Mesenchymal stem cell (in vitro differentiated cells and primary cell): ENCODE measurements around the gene SHPK. TPM values are rescaled to one million over a fixed set of nuclear protein-coding genes. Genes with fewer than 3 reads are reported as not detected.
A peak's percentile ranks its signal among the peaks of the same experiment; 100 is the strongest.

ENCODE experiments used
- DNase-seq: peaks from one replicate; pipeline ENCODE4 v3.0.0-alpha.2; 2013
- H2AFZ ChIP-seq: one replicate; pipeline ENCODE4 v1.6.1; 2013; ENCODE audit warnings: low read depth, mild to moderate bottlenecking, control low read depth, inconsistent platforms, low read length, moderate library complexity
- H2AK5ac ChIP-seq: 2 replicates; pipeline ENCODE4 v1.6.1; 2013; ENCODE audit warnings: low read length, moderate library complexity, mild to moderate bottlenecking, inconsistent platforms; ENCODE audit not compliant: severe bottlenecking
- H2BK120ac ChIP-seq: one replicate; pipeline ENCODE4 v1.6.1; 2013; ENCODE audit warnings: low read depth, mild to moderate bottlenecking, inconsistent platforms, low read length, moderate library complexity
- H2BK12ac ChIP-seq, 2 experiments: one replicate each; pipeline ENCODE4 v1.6.1; 2013; ENCODE audit warnings: inconsistent platforms in 2 of 2, low read length in 2 of 2, mild to moderate bottlenecking in 2 of 2, moderate library complexity in 2 of 2, control low read depth in 1 of 2
- H2BK15ac ChIP-seq: one replicate; pipeline ENCODE4 v1.6.1; 2013; ENCODE audit warnings: mild to moderate bottlenecking, low read depth, inconsistent platforms; ENCODE audit not compliant: poor library complexity, severe bottlenecking
- H2BK5ac ChIP-seq: 2 replicates; pipeline ENCODE4 v1.6.1; 2013; ENCODE audit warnings: low read depth, mild to moderate bottlenecking, low read length, control low read depth, inconsistent platforms; ENCODE audit not compliant: poor library complexity, severe bottlenecking
- H3K14ac ChIP-seq, 2 experiments: one replicate each; pipeline ENCODE4 v1.6.1; 2013; ENCODE audit warnings: inconsistent platforms in 2 of 2, low read length in 2 of 2, control low read depth in 1 of 2, mild to moderate bottlenecking in 1 of 2, moderate library complexity in 1 of 2
- H3K18ac ChIP-seq, 2 experiments: one replicate each; pipeline ENCODE4 v1.6.1; 2013; ENCODE audit warnings: inconsistent platforms in 2 of 2, low read length in 2 of 2, control low read depth in 1 of 2, low read depth in 1 of 2, mild to moderate bottlenecking in 1 of 2
- H3K23ac ChIP-seq, 2 experiments: one replicate each; pipeline ENCODE4 v1.6.1; 2013; ENCODE audit warnings: inconsistent platforms in 2 of 2, low read length in 2 of 2, mild to moderate bottlenecking in 2 of 2, moderate library complexity in 2 of 2, control low read depth in 1 of 2
- H3K27ac ChIP-seq: 2 replicates; pipeline ENCODE4 v1.5.1; 2013; ENCODE audit warnings: mild to moderate bottlenecking, moderate library complexity, low read length, control low read depth, inconsistent platforms; ENCODE audit not compliant: poor library complexity, severe bottlenecking
- H3K27me3 ChIP-seq, 2 experiments: 2 replicates each; pipeline versions ENCODE4 v1.6.1 to v1.7.0; 2013; ENCODE audit warnings: low read length in 2 of 2, mild to moderate bottlenecking in 2 of 2, moderate library complexity in 2 of 2, control low read depth in 1 of 2, inconsistent platforms in 1 of 2; ENCODE audit not compliant: control insufficient read depth in 1 of 2, insufficient read depth in 1 of 2
- H3K36me3 ChIP-seq, 2 experiments: 2 replicates each; pipeline versions ENCODE4 v1.6.1 to v1.7.0; 2013; ENCODE audit warnings: low read length in 2 of 2, control low read depth in 1 of 2, inconsistent platforms in 1 of 2, low read depth in 1 of 2, mild to moderate bottlenecking in 1 of 2; ENCODE audit not compliant: insufficient read depth in 2 of 2, control insufficient read depth in 1 of 2
- H3K4ac ChIP-seq, 2 experiments: one replicate each; pipeline ENCODE4 v1.6.1; 2013; ENCODE audit warnings: inconsistent platforms in 2 of 2, low read length in 2 of 2, mild to moderate bottlenecking in 2 of 2, moderate library complexity in 2 of 2, control low read depth in 1 of 2, low read depth in 1 of 2
- H3K4me1 ChIP-seq: 2 replicates; pipeline ENCODE4 v1.6.1; 2013; ENCODE audit warnings: low read depth, low read length, control low read depth; ENCODE audit not compliant: control insufficient read depth, insufficient read depth
- H3K4me2 ChIP-seq: 2 replicates; pipeline ENCODE4 v1.6.1; 2013; ENCODE audit warnings: low read length, mild to moderate bottlenecking, inconsistent platforms; ENCODE audit not compliant: poor library complexity, severe bottlenecking
- H3K4me3 ChIP-seq, 2 experiments: 2 replicates each; pipeline versions ENCODE4 v1.5.1 to v1.7.0; 2013; ENCODE audit warnings: low read length in 2 of 2, mild to moderate bottlenecking in 2 of 2, control low read depth in 1 of 2, low read depth in 1 of 2; ENCODE audit not compliant: insufficient read depth in 1 of 2
- H3K79me1 ChIP-seq: replicated peaks from 2 replicates; pipeline ENCODE4 v1.6.1; 2013; ENCODE audit warnings: mild to moderate bottlenecking, control low read depth, low read length, inconsistent platforms; ENCODE audit not compliant: poor library complexity, severe bottlenecking
- H3K9ac ChIP-seq: 2 replicates; pipeline ENCODE4 v1.7.0; 2013; ENCODE audit warnings: mild to moderate bottlenecking, low read length, moderate library complexity
- H3K9me3 ChIP-seq: 2 replicates; pipeline ENCODE4 v1.7.0; 2013; ENCODE audit warnings: mild to moderate bottlenecking, low read length; ENCODE audit not compliant: control insufficient read depth
- H4K8ac ChIP-seq: one replicate; pipeline ENCODE4 v1.6.1; 2013; ENCODE audit warnings: inconsistent platforms, mild to moderate bottlenecking, low read length, moderate library complexity
- H4K91ac ChIP-seq: one replicate; pipeline ENCODE4 v1.6.1; 2013; ENCODE audit warnings: mild to moderate bottlenecking, low read length, inconsistent platforms
- WGBS: methylation state at CpG from one replicate; pipeline ENCODE4 v1.1.7; 2013; ENCODE audit warnings: mixed read lengths; 5-methylcytosine and 5-hydroxymethylcytosine counted together
- polyA plus RNA-seq, 2 experiments: library from polyadenylated mRNA; stranded (reverse); fragments of 200-250 nt; gene quantifications; one replicate each; pipeline ENCODE4 v1.2.3, GENCODE V29; 2013

SHPK gene, protein sequence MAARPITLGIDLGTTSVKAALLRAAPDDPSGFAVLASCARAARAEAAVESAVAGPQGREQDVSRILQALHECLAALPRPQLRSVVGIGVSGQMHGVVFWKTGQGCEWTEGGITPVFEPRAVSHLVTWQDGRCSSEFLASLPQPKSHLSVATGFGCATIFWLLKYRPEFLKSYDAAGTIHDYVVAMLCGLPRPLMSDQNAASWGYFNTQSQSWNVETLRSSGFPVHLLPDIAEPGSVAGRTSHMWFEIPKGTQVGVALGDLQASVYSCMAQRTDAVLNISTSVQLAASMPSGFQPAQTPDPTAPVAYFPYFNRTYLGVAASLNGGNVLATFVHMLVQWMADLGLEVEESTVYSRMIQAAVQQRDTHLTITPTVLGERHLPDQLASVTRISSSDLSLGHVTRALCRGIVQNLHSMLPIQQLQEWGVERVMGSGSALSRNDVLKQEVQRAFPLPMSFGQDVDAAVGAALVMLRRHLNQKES
- polyA plus RNA-seq (2013, experiment 1 of 2): 7.4 TPM
- 7.5 TPM for polyA plus RNA-seq (2013, experiment 2 of 2)

- Histone ChIP-seq H3K14ac (peak within 1 kb of the TSS; percentile 63 to 95), H3K27ac (peak within 1 kb of the TSS; percentile 99), H2BK5ac (peak within 1 kb of the TSS; percentile 91), H3K36me3 (peaks cover 16 to 20% of the 10 kb centered on the region in 2 experiments), H2BK12ac (peak within 1 kb of the TSS in 1 of 2 experiments; percentile 21), H3K9ac (peak within 1 kb of the TSS; percentile 95), H3K9me3 (no peaks in the 10 kb centered on the region), H2AK5ac (no peak within 1 kb of the TSS), H3K23ac (peak within 1 kb of the TSS; percentile 44 to 66), H3K4me1 (peaks cover 16% of the 10 kb centered on the region), H3K4me2 (peak within 1 kb of the TSS; percentile 98), H3K18ac (peak within 1 kb of the TSS; percentile 94 to 96), H2BK120ac (peak within 1 kb of the TSS; percentile 92), H3K4ac (peak within 1 kb of the TSS; percentile 84 to 86), H2AFZ (peak within 1 kb of the TSS; percentile 99), H3K27me3 (no peaks in the 10 kb centered on the region), H2BK15ac (peak within 1 kb of the TSS; percentile 46), H4K91ac (peak within 1 kb of the TSS; percentile 83), H4K8ac (peak within 1 kb of the TSS; percentile 95), H3K79me1 (peaks cover 32% of the 10 kb centered on the region), H3K4me3 (peak within 1 kb of the TSS; percentile 96 to 98)
- under 1% methylated on average over 68 of the region's 68 CpGs for WGBS
- peak; percentile 97 for DNase-seq
Measured at GRCh38 chr17:3636154-3636907, at the start of gene SHPK, which contains the start of gene CTNS. Gene SHPK, minus strand, starts transcription at chr17:3636250. Its CDS starts 31 bp downstream, at chr17:3636219. Gene CTNS, plus strand, starts transcription at chr17:3636760. Its CDS starts 3,447 bp downstream, at chr17:3640207.

- Histone ChIP-seq H2BK12ac (no peak overlapping the region), H3K23ac (no peak overlapping the region), H3K27ac (no peak overlapping the region), H3K4me1 (peaks cover 2% of the 10 kb centered on the region), H3K9ac (no peak overlapping the region), H3K18ac (no peak overlapping the region), H3K27me3 (peaks cover 20 to 40% of the 10 kb centered on the region in 2 experiments), H2BK15ac (no peak overlapping the region), H3K79me1 (no peaks in the 10 kb centered on the region), H4K8ac (no peak overlapping the region), H2BK120ac (no peak overlapping the region), H3K4me3 (no peak overlapping the region), H2AFZ (no peak overlapping the region), H3K9me3 (no peaks in the 10 kb centered on the region), H3K36me3 (no peaks in the 10 kb centered on the region), H2BK5ac (no peak overlapping the region), H2AK5ac (no peak overlapping the region), H3K4ac (no peak overlapping the region), H3K14ac (no peak overlapping the region), H4K91ac (no peak overlapping the region), H3K4me2 (no peak overlapping the region)
- DNase-seq: no peak
- 76% methylated on average over 11 of the region's 13 CpGs for WGBS
Measured at GRCh38 chr17:3685174-3685573, 49.1 kb upstream of the SHPK start.

DNA sequence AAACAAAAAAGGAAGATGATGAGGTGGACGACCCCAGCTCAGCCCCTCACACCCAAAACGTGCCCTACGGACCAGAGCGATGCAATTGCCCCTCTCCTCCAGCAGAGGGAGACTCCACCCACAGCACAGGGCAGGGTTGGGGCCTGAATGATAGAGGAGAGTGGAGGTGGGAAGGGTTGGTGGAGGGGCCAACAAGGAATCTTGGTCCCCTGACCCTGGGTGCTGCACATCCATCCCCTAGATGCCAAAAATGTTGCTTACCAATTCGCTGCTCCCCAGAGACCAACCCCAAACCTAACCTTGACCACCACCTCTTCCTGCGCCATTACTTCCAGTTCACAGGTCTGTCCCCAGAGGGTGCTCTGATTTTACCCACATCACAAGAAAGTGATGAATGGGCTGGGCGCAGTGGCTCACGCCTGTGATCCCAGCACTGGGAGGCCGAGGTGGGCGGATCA is 47.0 kb upstream of the SHPK start:
- Histone ChIP-seq H2BK120ac (no peak overlapping the region), H2AFZ (no peak overlapping the region), H3K4me3 (no peak overlapping the region), H3K18ac (no peak overlapping the region), H2BK12ac (no peak overlapping the region), H2BK15ac (no peak overlapping the region), H3K4me2 (no peak overlapping the region), H2AK5ac (no peak overlapping the region), H4K8ac (no peak overlapping the region), H3K9ac (no peak overlapping the region), H3K79me1 (no peaks in the 10 kb centered on the region), H4K91ac (no peak overlapping the region), H3K36me3 (no peaks in the 10 kb centered on the region), H2BK5ac (no peak overlapping the region), H3K23ac (no peak overlapping the region), H3K27ac (no peak overlapping the region), H3K4ac (no peak overlapping the region), H3K27me3 (peaks cover 20 to 48% of the 10 kb centered on the region in 2 experiments), H3K9me3 (no peaks in the 10 kb centered on the region), H3K4me1 (peaks cover 9% of the 10 kb centered on the region), H3K14ac (no peak overlapping the region)
- peak; percentile 35 for DNase-seq
- 44% methylated on average over 9 of the region's 10 CpGs for WGBS

GRCh38 chr17:3682033-3682432 is 46.0 kb upstream of the SHPK start:
- Histone ChIP-seq H4K8ac (no peak overlapping the region), H3K36me3 (no peaks in the 10 kb centered on the region), H3K14ac (no peak overlapping the region), H3K27me3 (peaks cover 29 to 54% of the 10 kb centered on the region in 2 experiments), H3K79me1 (no peaks in the 10 kb centered on the region), H2BK15ac (no peak overlapping the region), H3K4me1 (peaks cover 11% of the 10 kb centered on the region), H3K4ac (no peak overlapping the region), H3K4me2 (no peak overlapping the region), H2BK12ac (no peak overlapping the region), H3K27ac (no peak overlapping the region), H3K4me3 (no peak overlapping the region), H2AK5ac (no peak overlapping the region), H3K9ac (no peak overlapping the region), H3K9me3 (no peaks in the 10 kb centered on the region), H2AFZ (no peak overlapping the region), H3K18ac (no peak overlapping the region), H2BK5ac (no peak overlapping the region), H3K23ac (no peak overlapping the region), H2BK120ac (no peak overlapping the region), H4K91ac (no peak overlapping the region)
- no peak for DNase-seq
- WGBS: 86% methylated on average over 12 of the region's 12 CpGs
